Astrocyte (in vitro differentiated cells and primary cell): ENCODE measurements around the gene ZNF471. TPM values are rescaled to one million over a fixed set of nuclear protein-coding genes. Genes with fewer than 3 reads are reported as not detected.
A peak's percentile ranks its signal among the peaks of the same experiment; 100 is the strongest.

Source experiments
- DNase-seq: peaks from one replicate; pipeline ENCODE4 v3.0.0-alpha.2; 2010; ENCODE audit warnings: low read depth
- FAIRE-seq: peaks from 2 replicates; lab custom pipeline; 2011; peaks lifted over from hg19 to GRCh38; lab: Jason Lieb, UNC
- H2AFZ ChIP-seq: 2 replicates; pipeline ENCODE4 v1.6.0; 2012; ENCODE audit warnings: low read depth, low read length, inconsistent platforms
- H3K27ac ChIP-seq: 2 replicates; pipeline ENCODE4 v1.5.1; 2011; ENCODE audit warnings: low read depth, low read length, inconsistent platforms
- H3K27me3 ChIP-seq: 2 replicates; pipeline ENCODE4 v1.6.0; 2011; ENCODE audit warnings: low read length, inconsistent platforms; ENCODE audit not compliant: insufficient read depth
- H3K36me3 ChIP-seq: 2 replicates; pipeline ENCODE4 v1.5.1; 2011; ENCODE audit warnings: low read length, inconsistent platforms; ENCODE audit not compliant: insufficient read depth
- H3K4me1 ChIP-seq: 2 replicates; pipeline ENCODE4 v1.5.1; 2011; ENCODE audit warnings: low read length, inconsistent platforms; ENCODE audit not compliant: insufficient read depth
- H3K4me2 ChIP-seq: 2 replicates; pipeline ENCODE4 v1.6.0; 2012; ENCODE audit warnings: low read length, inconsistent platforms
- H3K4me3 ChIP-seq: 2 replicates; pipeline ENCODE4 v1.5.1; 2011; ENCODE audit warnings: low read depth, mild to moderate bottlenecking, low read length, inconsistent platforms; ENCODE audit not compliant: insufficient read depth
- H3K79me2 ChIP-seq: 2 replicates; pipeline ENCODE4 v1.6.0; 2012; ENCODE audit warnings: mild to moderate bottlenecking, low read length, inconsistent platforms; ENCODE audit not compliant: insufficient read depth
- H3K9ac ChIP-seq: 2 replicates; pipeline ENCODE4 v1.6.0; 2012; ENCODE audit warnings: mild to moderate bottlenecking, low read length, inconsistent platforms
- H3K9me3 ChIP-seq: 2 replicates; pipeline ENCODE4 v1.5.1; 2012; ENCODE audit warnings: low read depth, mild to moderate bottlenecking, low read length, inconsistent platforms; ENCODE audit not compliant: insufficient read depth
- H4K20me1 ChIP-seq: 2 replicates; pipeline ENCODE4 v1.6.0; 2012; ENCODE audit warnings: low read length, inconsistent platforms; ENCODE audit not compliant: insufficient read depth
- H3K27ac Mint-ChIP-seq: one replicate; pipeline ENCODE4 v1.8.0; 2021; ENCODE audit warnings: mild to moderate bottlenecking, mixed read lengths; ENCODE audit not compliant: unreplicated experiment
- H3K27me3 Mint-ChIP-seq: one replicate; pipeline ENCODE4 v1.8.0; 2021; ENCODE audit warnings: low read depth, mixed read lengths; ENCODE audit not compliant: unreplicated experiment
- H3K36me3 Mint-ChIP-seq: one replicate; pipeline ENCODE4 v1.8.0; 2021; ENCODE audit warnings: low read depth, mixed read lengths; ENCODE audit not compliant: unreplicated experiment
- H3K4me1 Mint-ChIP-seq: one replicate; pipeline ENCODE4 v1.8.0; 2021; ENCODE audit warnings: low read depth, mixed read lengths; ENCODE audit not compliant: unreplicated experiment
- H3K4me3 Mint-ChIP-seq: one replicate; pipeline ENCODE4 v1.8.0; 2021; ENCODE audit warnings: mild to moderate bottlenecking, moderate library complexity, mixed read lengths; ENCODE audit not compliant: unreplicated experiment
- H3K9me3 Mint-ChIP-seq: one replicate; pipeline ENCODE4 v1.8.0; 2021; ENCODE audit warnings: mild to moderate bottlenecking, mixed read lengths; ENCODE audit not compliant: unreplicated experiment
- EZH2 ChIP-seq: IDR thresholded peaks from 2 replicates; pipeline ENCODE4 v1.6.1; 2012; ENCODE audit warnings: mild to moderate bottlenecking, low read length, inconsistent platforms; ENCODE audit not compliant: insufficient read depth
- total RNA-seq: library from RNA; stranded (reverse); gene quantifications from 2 replicates; pipeline ENCODE4 v1.2.1, GENCODE V29; 2021
- TF ChIP-seq, protein P1 (sequence below): IDR thresholded peaks from 2 replicates; pipeline ENCODE4 v1.5.1; 2011; ENCODE audit warnings: low read depth, mild to moderate bottlenecking, inconsistent platforms, low read length, moderate library complexity; ENCODE audit not compliant: insufficient read depth

ZNF471 gene
- total RNA-seq, 1 donor from 2014 or later, result 0.77 TPM

DNA sequence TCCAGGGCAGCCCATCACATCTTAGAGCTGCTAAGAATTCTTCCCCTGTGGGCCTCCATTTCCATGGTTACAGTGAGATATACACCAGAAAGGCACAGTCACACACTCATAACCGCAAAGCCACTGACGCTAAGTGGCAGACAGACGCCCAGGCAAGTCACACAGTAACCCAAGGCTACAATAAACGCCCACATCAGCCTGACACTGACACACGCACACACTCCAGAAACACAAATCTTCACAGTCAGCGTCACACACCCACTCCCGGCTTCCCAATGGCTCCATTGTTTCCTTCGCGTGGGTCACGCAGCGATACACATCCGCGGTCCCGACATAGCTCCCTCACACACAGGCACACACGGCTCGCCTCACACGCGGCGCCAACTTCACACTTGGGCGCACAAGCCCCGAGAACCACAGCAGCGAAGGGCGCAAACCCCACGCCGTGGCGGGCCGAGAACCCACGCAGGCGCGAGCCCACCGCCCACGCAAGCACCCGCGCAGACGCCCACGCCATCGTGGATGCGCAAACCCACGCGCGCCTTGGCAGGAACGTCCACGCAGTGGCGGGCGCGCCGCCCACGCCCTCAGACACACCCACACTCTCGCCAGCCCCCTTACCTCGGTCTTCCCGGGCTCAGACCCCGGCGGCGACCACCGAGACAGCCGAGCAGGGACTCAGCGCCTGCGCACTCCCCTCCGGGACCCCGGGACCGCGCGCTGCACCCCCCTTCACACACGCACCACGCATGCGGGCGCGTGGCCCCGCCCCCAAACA, 30.8 kb upstream of the ZNF471 start, which contains the start of gene ZNF667:
TSS of gene ZNF667 (minus strand) at position 695 of the 778 bp plus-strand sequence. CDS start 14,975 bp downstream, outside the sequence.
- DNase-seq, result peak; percentile 62
- Mint-ChIP-seq H3K4me1 (no peaks in the 10 kb centered on the region), H3K36me3 (no peaks in the 10 kb centered on the region), H3K27ac (no peak within 1 kb of the TSS), H3K4me3 (peak within 1 kb of the TSS; percentile 83), H3K9me3 (peaks cover 23% of the 10 kb centered on the region), H3K27me3 (no peaks in the 10 kb centered on the region)
- peak within 1 kb of the TSS; percentile 98 for H2AFZ ChIP-seq
- H3K27me3 ChIP-seq, result no peaks in the 10 kb centered on the region
- peak; percentile 5 for FAIRE-seq
- peak within 1 kb of the TSS; percentile 87 for H3K27ac ChIP-seq
- H3K9me3 ChIP-seq, result peaks cover 12% of the 10 kb centered on the region
- H3K9ac ChIP-seq, result peak within 1 kb of the TSS; percentile 87
- H4K20me1 ChIP-seq, result peaks cover 4% of the 10 kb centered on the region
- peak within 1 kb of the TSS; percentile 92 for H3K4me3 ChIP-seq
- H3K36me3 ChIP-seq, result no peaks in the 10 kb centered on the region
- peaks cover 57% of the 10 kb centered on the region for H3K79me2 ChIP-seq
- no peaks in the 10 kb centered on the region for H3K4me1 ChIP-seq
- no peak for TF ChIP-seq EZH2
- TF ChIP-seq, protein P1, sequence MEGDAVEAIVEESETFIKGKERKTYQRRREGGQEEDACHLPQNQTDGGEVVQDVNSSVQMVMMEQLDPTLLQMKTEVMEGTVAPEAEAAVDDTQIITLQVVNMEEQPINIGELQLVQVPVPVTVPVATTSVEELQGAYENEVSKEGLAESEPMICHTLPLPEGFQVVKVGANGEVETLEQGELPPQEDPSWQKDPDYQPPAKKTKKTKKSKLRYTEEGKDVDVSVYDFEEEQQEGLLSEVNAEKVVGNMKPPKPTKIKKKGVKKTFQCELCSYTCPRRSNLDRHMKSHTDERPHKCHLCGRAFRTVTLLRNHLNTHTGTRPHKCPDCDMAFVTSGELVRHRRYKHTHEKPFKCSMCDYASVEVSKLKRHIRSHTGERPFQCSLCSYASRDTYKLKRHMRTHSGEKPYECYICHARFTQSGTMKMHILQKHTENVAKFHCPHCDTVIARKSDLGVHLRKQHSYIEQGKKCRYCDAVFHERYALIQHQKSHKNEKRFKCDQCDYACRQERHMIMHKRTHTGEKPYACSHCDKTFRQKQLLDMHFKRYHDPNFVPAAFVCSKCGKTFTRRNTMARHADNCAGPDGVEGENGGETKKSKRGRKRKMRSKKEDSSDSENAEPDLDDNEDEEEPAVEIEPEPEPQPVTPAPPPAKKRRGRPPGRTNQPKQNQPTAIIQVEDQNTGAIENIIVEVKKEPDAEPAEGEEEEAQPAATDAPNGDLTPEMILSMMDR, result no peak
- peak within 1 kb of the TSS; percentile 93 for H3K4me2 ChIP-seq

DNA sequence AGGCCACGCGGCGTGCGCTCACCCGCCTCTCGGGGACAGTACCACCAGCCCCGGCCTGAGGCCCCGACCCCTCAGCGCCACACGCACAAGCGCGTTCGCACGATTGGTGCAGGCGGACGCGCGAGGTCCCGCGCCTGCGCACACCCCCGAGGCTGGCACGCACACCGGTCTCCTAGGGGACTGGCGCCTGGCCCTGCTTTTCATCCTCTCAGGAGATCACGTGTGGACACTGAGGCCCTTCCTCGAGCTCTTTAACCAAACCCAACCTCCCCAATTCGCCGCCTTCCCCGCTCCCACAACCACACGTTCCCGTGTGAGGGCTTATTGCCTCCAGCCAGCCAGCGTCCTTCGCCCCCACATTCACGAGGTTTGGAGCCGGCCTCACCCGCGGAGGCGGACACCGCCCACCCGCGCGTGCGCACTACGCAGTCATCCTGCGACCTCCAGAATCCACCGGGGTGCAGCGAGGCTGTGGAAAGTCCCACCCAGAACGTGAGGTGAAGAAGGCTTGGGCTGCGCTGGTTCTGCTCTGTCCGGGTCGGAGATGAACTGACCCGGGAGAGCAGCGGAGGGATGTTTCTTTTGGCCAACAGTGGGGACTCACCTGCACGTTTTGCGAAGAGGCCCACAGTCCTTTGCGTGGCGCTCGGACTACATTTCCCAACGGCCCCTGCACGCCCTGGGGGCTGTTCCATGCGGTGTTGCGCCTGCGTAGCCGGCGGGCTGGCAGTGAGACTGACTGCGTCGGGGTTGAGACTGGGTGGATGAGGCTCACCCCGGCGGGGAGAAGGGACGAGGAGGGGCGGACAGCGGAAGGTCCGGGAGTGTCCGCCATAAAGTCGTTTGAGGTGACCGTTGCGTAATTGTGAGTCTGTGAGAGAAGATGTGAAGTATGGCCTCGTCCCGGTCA, 30.0 kb upstream of the ZNF471 start:
- H3K36me3 Mint-ChIP-seq, result no peaks in the 10 kb centered on the region
- peak overlapping the region; percentile 87 for H3K9ac ChIP-seq
- FAIRE-seq, result no peak
- peak overlapping the region; percentile 98 for H2AFZ ChIP-seq
- H3K79me2 ChIP-seq, result peaks cover 65% of the 10 kb centered on the region
- DNase-seq, result peak; percentile 87
- peaks cover 11% of the 10 kb centered on the region for H3K9me3 ChIP-seq
- H3K4me3 Mint-ChIP-seq, result peak overlapping the region; percentile 83
- no peaks in the 10 kb centered on the region for H3K4me1 ChIP-seq
- H3K27me3 ChIP-seq, result no peaks in the 10 kb centered on the region
- H3K4me3 ChIP-seq, result peak overlapping the region; percentile 92
- no peaks in the 10 kb centered on the region for H3K36me3 ChIP-seq
- TF ChIP-seq EZH2, result no peak
- TF ChIP-seq, protein P1, result no peak
- peaks cover 22% of the 10 kb centered on the region for H3K9me3 Mint-ChIP-seq
- H3K4me1 Mint-ChIP-seq, result no peaks in the 10 kb centered on the region
- H3K4me2 ChIP-seq, result peak overlapping the region; percentile 93
- H3K27ac Mint-ChIP-seq, result no peak overlapping the region
- H3K27me3 Mint-ChIP-seq, result no peaks in the 10 kb centered on the region
- peak overlapping the region; percentile 87 for H3K27ac ChIP-seq
- H4K20me1 ChIP-seq, result peaks cover 5% of the 10 kb centered on the region
